ENCODE data around the gene C16orf89.
"Not testable (repeated sequence)": the region's sequence is repeated elsewhere in the genome, so short reads cannot be mapped to it uniquely, and the experiment has no call there.

The C16orf89 gene

DNA sequence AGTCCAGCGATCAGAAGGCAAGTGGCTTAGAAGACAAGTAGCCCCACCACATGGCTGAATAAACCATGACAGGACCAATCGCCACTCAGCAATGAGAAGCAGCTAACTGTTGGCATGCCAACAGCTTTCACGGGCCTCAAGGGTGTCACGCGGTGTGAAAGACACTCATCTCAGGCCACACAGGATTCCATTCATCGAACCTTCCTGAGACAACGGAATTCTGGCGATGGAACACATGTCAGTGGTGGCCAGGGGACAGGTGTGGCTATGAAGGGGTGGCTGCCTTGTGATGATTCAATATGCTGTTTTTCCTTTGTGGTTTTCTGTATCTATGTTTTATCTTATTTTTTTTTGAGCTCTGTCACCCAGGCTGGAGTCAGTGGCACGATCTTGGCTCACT is 24.8 kb upstream of the C16orf89 start:
- H3K27ac Mint-ChIP-seq, DNase-seq, CTCF ChIA-PET, H3K4me3 Mint-ChIP-seq, H3K36me3 Mint-ChIP-seq, H3K27me3 Mint-ChIP-seq, H3K9me3 Mint-ChIP-seq: not testable (repeated sequence)
- H3K4me1 Mint-ChIP-seq = peaks cover 11% of the 10 kb centered on the region

DNA sequence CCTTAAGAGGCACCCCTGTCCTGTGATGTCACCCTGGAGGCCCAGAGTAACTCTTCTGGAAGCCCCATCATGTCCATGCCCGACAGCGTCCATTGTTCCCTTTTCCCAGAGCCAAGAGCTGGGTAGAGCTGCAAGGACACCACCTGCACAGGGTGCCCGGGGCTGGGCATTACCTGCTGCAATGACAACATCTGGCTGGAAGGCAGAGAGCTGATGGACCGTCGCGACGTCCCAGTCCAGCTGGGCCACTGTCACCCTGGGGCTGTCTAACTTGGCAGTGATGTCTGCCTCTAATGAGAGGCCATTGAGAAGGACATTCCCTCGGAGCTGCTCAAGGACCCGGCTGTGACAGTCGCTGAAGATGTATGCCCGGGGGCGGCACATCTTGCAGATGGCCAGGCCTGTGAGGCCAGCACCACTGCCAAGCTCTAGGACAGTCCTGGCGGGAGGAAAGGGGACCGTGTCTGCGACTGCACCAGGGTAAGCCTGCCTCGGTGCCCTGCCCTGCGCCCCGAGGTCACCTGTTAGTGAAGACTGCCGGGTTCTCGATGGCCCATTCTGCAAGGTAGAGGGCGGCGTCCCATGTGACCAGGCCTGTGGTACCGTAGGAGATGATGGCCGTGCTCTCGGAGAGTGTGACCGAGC is 24.3 kb upstream of the C16orf89 start:
- H3K4me3 Mint-ChIP-seq, CTCF ChIA-PET, DNase-seq, H3K27me3 Mint-ChIP-seq, H3K9me3 Mint-ChIP-seq, H3K4me1 Mint-ChIP-seq, H3K27ac Mint-ChIP-seq, H3K36me3 Mint-ChIP-seq: not testable (repeated sequence)

DNA sequence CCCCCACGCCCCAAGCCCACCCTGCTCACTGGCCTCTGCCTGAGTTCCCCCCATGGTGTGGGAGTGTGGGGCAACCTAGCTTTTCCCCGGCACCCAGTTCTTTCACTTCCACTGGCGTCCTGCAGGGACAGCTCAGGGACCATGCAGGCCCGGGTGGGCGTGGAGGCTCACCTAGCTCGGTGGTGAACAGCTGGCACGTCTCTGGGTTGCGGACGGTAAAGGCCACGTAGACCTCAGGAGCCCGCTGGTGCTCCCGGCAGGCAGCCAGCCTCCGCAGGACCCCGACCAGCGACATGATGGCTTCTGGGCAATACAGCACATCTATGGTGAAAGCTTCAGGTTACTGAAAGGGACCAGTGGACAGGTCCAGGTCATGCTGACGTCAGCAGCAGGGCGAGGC is 23.2 kb upstream of the C16orf89 start:
- H3K4me1 Mint-ChIP-seq, CTCF ChIA-PET, H3K27ac Mint-ChIP-seq, H3K9me3 Mint-ChIP-seq, DNase-seq, H3K4me3 Mint-ChIP-seq, H3K27me3 Mint-ChIP-seq: not testable (repeated sequence)
- H3K36me3 Mint-ChIP-seq = peaks cover 16% of the 10 kb centered on the region

DNA sequence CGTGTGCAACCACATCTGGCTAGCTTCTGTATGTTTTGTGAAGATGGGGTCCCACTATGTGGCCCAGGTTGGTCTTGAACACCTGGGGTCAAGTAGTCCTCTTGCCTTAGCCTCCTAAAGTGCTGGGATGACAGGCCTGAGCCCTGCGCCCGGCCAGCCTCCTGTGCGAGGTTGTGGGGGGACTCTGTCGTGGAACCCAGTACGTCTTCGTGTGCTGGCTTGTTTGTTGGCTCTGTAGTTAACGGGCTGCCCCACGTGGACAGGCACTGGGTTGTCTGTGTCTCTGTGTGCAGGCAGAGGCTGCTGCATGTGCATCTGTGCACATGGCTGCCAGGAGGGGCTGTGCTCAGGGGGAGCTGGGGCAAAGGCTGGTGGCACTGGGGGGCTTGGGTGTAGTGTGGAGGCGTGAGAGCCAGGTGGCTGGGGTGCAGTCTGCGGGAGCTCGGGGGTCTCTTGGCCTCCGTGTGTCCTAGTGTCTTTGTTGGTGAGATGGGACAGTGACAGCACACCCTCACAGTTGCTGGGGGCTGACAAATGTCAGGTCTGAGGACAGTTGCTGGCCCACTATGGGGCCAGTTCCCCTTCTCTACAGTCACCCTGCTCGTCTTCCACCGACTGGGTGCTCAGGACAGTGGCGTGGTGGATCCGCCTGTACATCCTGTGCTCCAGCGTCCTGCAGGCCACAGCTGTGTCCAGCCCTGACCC is 22.5 kb upstream of the C16orf89 start:
- H3K9me3 Mint-ChIP-seq, CTCF ChIA-PET, H3K27me3 Mint-ChIP-seq, H3K4me3 Mint-ChIP-seq, H3K4me1 Mint-ChIP-seq, DNase-seq: not testable (repeated sequence)
- peaks cover 19% of the 10 kb centered on the region for H3K36me3 Mint-ChIP-seq
- peak overlapping the region; percentile 71 for H3K27ac Mint-ChIP-seq

DNA sequence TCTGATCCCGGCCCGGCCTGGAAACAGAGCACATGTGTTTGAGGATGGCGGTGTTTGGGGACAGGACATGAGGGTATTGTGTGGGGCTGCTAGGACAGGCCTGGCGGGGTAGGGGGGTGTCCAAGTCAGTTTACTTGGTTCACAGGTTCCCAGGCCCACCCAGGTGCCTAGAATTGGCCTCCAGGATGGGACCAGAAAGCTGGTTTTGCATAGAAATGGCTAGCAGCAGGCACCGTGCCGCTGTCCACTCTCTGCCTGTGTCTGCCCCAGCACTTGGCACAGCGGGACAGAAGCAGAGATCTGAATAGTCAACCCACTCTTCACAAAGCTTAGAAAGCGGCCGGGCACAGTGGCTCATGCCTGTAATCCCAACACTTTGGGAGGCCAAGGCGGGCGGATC is 20.0 kb upstream of the C16orf89 start:
- CTCF ChIA-PET = interaction anchor here (1.3 kb wide), 1 partner anchor 10 kb away, joined by 3 read pairs; no protein-coding TSS in a partner anchor
- H3K9me3 Mint-ChIP-seq, DNase-seq, H3K27me3 Mint-ChIP-seq, H3K27ac Mint-ChIP-seq, H3K4me3 Mint-ChIP-seq, H3K4me1 Mint-ChIP-seq: not testable (repeated sequence)
- H3K36me3 Mint-ChIP-seq = peaks cover 16% of the 10 kb centered on the region

DNA sequence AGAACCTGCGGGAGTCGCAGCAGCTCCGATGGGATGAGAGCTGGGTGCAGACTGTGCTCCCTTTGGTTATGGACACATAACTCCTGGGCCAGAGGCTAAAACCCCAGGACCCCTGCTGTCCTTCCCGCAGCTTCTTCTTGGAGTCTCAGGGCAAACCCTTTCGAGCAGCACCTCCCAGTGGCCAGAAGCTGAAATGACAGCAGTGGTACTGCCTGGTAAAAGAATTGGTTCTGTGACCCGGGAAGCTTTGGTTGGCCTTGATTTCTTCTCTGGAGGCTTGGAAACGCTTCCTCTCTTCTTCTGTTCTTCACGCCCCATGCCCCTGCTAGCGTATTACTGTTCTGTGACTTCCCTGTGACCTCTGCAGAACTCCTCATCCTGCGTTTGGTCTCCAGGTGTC is 19.0 kb upstream of the C16orf89 start:
- H3K27me3 Mint-ChIP-seq, H3K27ac Mint-ChIP-seq: not testable (repeated sequence)
- CTCF ChIA-PET = interaction anchor here (0.7 to 2.1 kb wide), 7 partner anchors 9 to 577 kb away, joined by 3 to 9 read pairs (median 3); partner anchors contain the start of gene ALG1

DNA sequence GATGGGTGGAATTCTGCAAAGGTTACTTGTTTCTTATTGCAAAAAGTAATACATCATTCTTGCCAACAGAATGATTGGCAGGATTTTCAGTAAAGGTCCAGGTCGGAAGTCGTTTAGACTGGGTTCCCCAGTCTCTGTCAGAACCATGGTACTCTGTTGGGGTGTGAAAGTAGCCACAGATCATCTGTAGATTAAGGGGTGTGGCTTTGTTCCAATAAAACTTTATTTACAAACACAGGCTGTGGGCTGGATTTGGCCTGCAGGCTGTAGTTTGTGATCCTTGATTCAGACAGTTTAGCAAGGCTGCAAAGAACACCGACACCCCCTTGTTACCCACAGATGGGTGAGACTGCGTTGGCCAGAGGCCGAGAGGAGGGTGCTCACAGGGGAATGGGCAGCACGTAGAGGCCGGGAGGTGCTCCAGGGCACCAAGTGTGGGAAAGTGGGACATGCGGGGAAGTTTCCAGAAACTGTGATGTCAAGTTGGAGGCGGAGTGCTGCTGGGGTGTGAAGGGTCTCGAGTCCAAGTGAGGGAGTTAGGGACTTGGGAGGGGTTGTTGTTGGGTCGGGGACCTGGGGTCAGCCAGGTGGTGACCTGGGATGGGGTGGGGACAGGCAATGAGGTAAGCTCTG is 18.5 kb upstream of the C16orf89 start:
- H3K9me3 Mint-ChIP-seq, H3K27me3 Mint-ChIP-seq, H3K27ac Mint-ChIP-seq, DNase-seq, H3K4me1 Mint-ChIP-seq, H3K4me3 Mint-ChIP-seq: not testable (repeated sequence)
- peaks cover 21% of the 10 kb centered on the region for H3K36me3 Mint-ChIP-seq
- CTCF ChIA-PET = interaction anchor here (0.8 to 2.1 kb wide), 6 partner anchors 8 to 576 kb away, joined by 3 to 9 read pairs (median 4); partner anchors contain the start of gene ALG1

More for the DNA sequence above, 19.0 kb upstream of the C16orf89 start:
- peaks cover 19% of the 10 kb centered on the region for H3K36me3 Mint-ChIP-seq
- H3K4me1 Mint-ChIP-seq, H3K4me3 Mint-ChIP-seq, H3K9me3 Mint-ChIP-seq: not testable (repeated sequence)
- DNase-seq = peak; percentile 76

DNA sequence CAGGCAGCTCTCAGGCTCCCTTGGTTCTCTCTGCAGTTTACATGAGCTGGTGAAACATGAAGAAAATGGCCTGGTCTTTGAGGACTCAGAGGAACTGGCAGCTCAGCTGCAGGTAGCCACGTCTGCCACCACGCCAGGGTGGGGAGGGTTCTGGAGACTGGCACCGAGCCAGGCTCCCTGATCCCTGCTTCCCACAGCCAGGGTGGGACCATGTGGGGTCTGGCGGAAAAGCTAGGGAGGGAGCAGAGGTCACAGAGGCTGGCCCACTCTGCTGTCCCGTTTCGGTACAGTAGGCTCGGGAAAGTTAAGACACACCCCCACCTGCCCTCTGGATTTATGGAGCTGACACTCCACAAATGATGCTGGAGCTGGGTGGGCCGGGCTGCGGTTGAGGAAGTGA is 17.9 kb upstream of the C16orf89 start:
- not testable (repeated sequence) for H3K27ac Mint-ChIP-seq, DNase-seq, H3K4me3 Mint-ChIP-seq, H3K27me3 Mint-ChIP-seq, H3K9me3 Mint-ChIP-seq, H3K4me1 Mint-ChIP-seq
- CTCF ChIA-PET = interaction anchor here (1.7 to 2.1 kb wide), 2 partner anchors 9 to 11 kb away, joined by 4 to 9 read pairs; partner anchors contain the start of gene ALG1
- H3K36me3 Mint-ChIP-seq = peaks cover 21% of the 10 kb centered on the region

DNA sequence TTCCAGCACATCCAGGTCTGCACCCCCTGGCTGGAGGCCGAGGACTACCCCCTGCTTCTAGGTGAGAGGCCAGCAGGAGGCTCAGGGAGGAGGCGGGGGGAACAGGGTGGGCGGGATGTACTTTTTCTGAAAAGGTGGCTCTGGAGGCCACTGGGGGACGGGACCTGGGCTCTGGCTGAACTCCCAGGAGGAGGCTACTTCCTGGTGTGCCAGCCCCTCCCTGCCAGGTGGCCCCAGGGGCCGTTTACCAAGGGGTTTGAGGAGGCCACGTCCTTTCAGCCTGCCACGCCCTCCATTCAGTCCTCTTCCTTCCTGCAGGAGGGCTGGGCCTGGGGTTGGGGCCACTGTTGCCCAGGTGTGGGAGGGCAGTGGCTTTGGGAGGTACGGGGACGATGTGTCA is 15.2 kb upstream of the C16orf89 start:
- H3K27me3 Mint-ChIP-seq, H3K27ac Mint-ChIP-seq, H3K4me1 Mint-ChIP-seq, H3K9me3 Mint-ChIP-seq, DNase-seq, CTCF ChIA-PET, H3K4me3 Mint-ChIP-seq: not testable (repeated sequence)
- peaks cover 21% of the 10 kb centered on the region for H3K36me3 Mint-ChIP-seq

DNA sequence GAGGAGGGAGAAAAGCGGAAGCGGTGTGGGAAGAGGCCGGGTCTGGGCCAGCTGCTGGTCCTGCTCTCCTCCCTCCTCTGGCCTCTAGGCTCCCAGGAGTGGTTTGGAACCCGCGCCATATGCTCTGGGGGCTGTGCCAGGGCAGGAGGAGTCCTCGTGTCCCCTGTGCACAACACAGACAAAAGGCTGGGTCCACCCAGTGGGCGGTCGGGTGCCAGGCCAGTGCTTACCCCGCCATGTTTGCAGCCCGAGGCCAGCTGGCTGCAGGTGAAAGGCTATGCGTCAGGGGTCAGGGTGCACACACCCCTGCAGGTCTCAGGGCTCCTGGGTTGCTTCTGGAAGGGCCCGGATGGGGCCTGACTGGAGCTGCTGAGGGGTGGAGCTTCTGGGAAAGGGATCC is 14.7 kb upstream of the C16orf89 start:
- H3K4me3 Mint-ChIP-seq, H3K4me1 Mint-ChIP-seq, DNase-seq, CTCF ChIA-PET, H3K27me3 Mint-ChIP-seq, H3K27ac Mint-ChIP-seq, H3K9me3 Mint-ChIP-seq: not testable (repeated sequence)
- peaks cover 22% of the 10 kb centered on the region for H3K36me3 Mint-ChIP-seq

DNA sequence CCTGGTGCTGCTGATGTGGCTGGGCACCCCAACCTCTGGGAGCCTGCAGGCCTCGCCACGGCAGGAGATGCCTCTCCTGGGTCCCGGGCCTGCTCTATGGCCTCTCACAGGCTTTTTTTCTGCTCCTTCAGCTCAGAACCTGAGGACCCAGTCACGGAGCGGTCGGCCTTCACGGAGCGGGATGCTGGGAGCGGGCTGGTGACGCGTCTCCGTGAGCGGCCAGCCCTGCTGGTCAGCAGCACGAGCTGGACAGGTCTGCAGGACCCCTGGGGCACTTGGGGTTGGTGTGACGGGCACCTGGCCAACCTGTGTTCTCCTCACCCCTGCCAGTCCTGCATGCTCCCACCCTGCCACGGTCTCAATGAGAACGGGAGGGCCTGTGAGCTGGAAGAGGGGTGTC is 12.9 kb upstream of the C16orf89 start:
- H3K9me3 Mint-ChIP-seq = no peaks in the 10 kb centered on the region
- no peak overlapping the region for H3K4me3 Mint-ChIP-seq
- no peak for DNase-seq
- no peaks in the 10 kb centered on the region for H3K4me1 Mint-ChIP-seq
- H3K27ac Mint-ChIP-seq = no peak overlapping the region
- CTCF ChIA-PET = no interaction called here
- no peaks in the 10 kb centered on the region for H3K27me3 Mint-ChIP-seq
- peaks cover 18% of the 10 kb centered on the region for H3K36me3 Mint-ChIP-seq

DNA sequence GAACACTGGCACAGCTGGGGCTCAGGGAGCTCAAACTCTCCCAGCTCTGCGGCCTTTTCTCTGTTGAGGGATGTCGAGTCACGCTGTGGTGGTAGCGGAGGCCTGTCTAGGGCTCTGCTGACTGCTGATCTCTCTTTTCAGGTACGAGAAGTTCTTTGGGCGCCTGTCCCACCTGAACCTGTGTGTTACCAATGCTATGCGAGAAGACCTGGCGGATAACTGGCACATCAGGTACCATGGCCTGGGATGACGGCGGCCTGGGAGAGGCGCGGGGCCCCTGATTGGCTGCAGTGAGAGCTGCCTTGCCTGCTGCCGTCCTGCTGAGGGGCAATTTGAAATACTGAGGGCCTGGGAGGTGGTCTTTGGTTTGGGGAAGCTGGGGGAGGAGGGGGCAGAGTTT is 11.5 kb upstream of the C16orf89 start:
- CTCF ChIA-PET = no interaction called here
- Mint-ChIP-seq H3K9me3 (no peaks in the 10 kb centered on the region), H3K4me3 (no peak overlapping the region), H3K36me3 (peaks cover 20% of the 10 kb centered on the region), H3K27me3 (no peaks in the 10 kb centered on the region), H3K4me1 (peaks cover 12% of the 10 kb centered on the region), H3K27ac (no peak overlapping the region)
- no peak for DNase-seq

DNA sequence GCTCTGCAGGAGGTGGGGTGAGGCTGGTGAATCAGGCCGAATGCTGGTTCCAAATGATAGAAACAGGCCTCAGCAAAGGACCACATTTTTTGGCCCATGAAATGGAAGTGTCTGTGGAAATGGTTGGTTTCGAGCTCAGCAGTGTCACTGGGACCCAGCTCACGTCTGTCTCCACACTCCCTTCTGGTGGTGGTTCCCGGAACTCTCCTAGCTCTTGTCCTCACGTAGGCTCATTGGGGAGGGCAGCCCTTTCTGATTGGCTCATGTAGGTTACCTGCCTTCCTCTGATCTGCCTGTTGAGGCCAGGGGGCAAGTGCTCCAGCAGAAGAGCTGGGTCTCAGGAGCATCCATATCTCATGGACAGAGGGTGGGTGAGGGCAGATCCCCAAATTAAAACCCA is 9.9 kb upstream of the C16orf89 start:
- Mint-ChIP-seq H3K9me3 (no peaks in the 10 kb centered on the region), H3K36me3 (peaks cover 20% of the 10 kb centered on the region), H3K4me1 (peaks cover 29% of the 10 kb centered on the region), H3K27me3 (no peaks in the 10 kb centered on the region), H3K27ac (no peak overlapping the region), H3K4me3 (no peak overlapping the region)
- no peak for DNase-seq
- CTCF ChIA-PET = interaction anchor here (1.3 kb wide), 2 partner anchors 9 to 11 kb away, joined by 3 to 4 read pairs; no protein-coding TSS in a partner anchor

DNA sequence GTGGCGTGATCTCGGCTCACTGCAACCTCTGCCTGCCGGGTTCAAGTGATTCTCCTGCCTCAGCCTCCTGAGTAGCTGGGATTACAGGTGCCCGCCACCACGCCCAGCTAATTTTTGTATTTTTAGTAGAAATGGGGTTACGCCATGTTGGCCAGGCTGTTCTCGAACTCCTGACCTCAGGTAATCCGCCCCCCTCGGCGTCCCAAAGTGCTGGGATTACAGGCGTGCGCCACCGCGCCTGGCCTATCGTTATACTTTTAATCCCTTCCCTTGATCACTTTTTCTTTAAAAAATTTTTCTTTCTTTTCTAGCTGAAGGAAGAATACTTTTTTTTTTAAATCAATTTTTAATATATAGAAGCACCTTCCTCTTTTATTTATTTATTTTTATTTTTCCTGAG is 8.0 kb upstream of the C16orf89 start:
- Mint-ChIP-seq H3K36me3 (peaks cover 14% of the 10 kb centered on the region), H3K4me1 (peaks cover 30% of the 10 kb centered on the region)
- not testable (repeated sequence) for H3K27me3 Mint-ChIP-seq, H3K27ac Mint-ChIP-seq, H3K9me3 Mint-ChIP-seq, DNase-seq, H3K4me3 Mint-ChIP-seq
- CTCF ChIA-PET = interaction anchor here (0.6 to 0.7 kb wide), 2 partner anchors 21 to 27 kb away, joined by 3 read pairs; no protein-coding TSS in a partner anchor

DNA sequence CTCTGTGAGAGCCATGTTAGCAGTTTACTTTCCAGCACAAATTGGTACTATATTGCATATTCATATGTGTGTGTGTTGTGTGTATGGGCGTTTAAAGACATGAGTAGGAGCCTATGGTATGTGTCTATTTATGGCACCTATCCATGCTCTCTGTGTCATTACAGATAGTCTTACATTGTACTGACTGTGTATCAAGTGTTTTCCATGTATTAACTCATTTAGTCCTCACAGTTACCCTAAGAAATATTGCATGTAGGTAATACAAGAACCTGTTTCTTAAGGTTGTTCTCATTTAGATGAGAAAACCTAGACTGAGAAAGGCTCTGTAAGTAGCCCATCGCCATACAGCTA is 7.5 kb upstream of the C16orf89 start:
- H3K36me3 Mint-ChIP-seq = peaks cover 14% of the 10 kb centered on the region
- CTCF ChIA-PET = interaction anchor here (0.7 to 2.1 kb wide), 2 partner anchors 11 to 20 kb away, joined by 3 to 9 read pairs; no protein-coding TSS in a partner anchor
- peaks cover 30% of the 10 kb centered on the region for H3K4me1 Mint-ChIP-seq
- H3K27me3 Mint-ChIP-seq = no peaks in the 10 kb centered on the region
- H3K27ac Mint-ChIP-seq = peak overlapping the region; percentile 24
- no peak for DNase-seq
- H3K4me3 Mint-ChIP-seq = peak overlapping the region; percentile 88
- no peaks in the 10 kb centered on the region for H3K9me3 Mint-ChIP-seq

Measured in activated naive CD4-positive, alpha-beta T cell treated with anti-CD3 and anti-CD28 coated beads, Interleukin-2, amount 10 ng/mL, durations not matched to agents 7 days and 5 days (primary cell).